Pons (tissue), 1 donor: ENCODE data around the gene UBE2J1.

ENCODE experiments used
- DNase-seq: peaks from one replicate; pipeline ENCODE4 v3.0.0-alpha.2; 2016; ENCODE audit warnings: low spot score

Gene UBE2J1

GRCh38 chr6:89289710-89290109 lies 62.8 kb downstream of the UBE2J1 start:
- no peak for DNase-seq

- DNase-seq, result no peak
Measured at GRCh38 chr6:89287351-89288028, 65.0 kb downstream of the UBE2J1 start.

- no peak for DNase-seq
Measured at GRCh38 chr6:89286516-89286915, 66.0 kb downstream of the UBE2J1 start.

- DNase-seq, result no peak
Measured at GRCh38 chr6:89284963-89285735, 67.4 kb downstream of the UBE2J1 start.

- no peak for DNase-seq
Measured at GRCh38 chr6:89284081-89284480, 68.4 kb downstream of the UBE2J1 start.

- no peak for DNase-seq
Measured at GRCh38 chr6:89282749-89283148, 69.8 kb downstream of the UBE2J1 start.

- no peak for DNase-seq
Measured at GRCh38 chr6:89281779-89282246, 70.7 kb downstream of the UBE2J1 start.

GRCh38 chr6:89278956-89279355 lies 73.6 kb downstream of the UBE2J1 start:
- DNase-seq, result no peak
